ENCODE measurements around the gene WDR70.

WDR70 gene

DNA sequence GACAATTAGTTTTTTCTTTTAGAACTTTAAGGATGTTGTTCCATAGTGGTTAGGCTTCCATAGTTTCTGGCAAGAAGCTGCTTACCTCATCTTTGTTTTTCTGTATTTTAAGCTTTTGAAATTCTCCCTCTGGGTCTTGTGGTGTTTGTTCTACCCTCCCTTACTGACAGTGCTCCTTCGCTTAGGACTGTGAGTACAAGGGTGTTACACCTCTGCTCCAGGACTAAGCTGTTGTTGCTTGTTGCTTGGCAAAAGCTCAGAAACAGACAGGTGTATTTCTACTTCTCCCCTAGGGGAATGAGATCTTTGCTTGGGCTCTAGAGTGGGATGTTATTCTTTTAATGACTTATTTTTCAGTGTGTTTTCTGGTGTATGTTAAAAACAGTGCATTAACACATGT is 225.2 kb downstream of the WDR70 start:
- TF ChIP-seq, protein P1, sequence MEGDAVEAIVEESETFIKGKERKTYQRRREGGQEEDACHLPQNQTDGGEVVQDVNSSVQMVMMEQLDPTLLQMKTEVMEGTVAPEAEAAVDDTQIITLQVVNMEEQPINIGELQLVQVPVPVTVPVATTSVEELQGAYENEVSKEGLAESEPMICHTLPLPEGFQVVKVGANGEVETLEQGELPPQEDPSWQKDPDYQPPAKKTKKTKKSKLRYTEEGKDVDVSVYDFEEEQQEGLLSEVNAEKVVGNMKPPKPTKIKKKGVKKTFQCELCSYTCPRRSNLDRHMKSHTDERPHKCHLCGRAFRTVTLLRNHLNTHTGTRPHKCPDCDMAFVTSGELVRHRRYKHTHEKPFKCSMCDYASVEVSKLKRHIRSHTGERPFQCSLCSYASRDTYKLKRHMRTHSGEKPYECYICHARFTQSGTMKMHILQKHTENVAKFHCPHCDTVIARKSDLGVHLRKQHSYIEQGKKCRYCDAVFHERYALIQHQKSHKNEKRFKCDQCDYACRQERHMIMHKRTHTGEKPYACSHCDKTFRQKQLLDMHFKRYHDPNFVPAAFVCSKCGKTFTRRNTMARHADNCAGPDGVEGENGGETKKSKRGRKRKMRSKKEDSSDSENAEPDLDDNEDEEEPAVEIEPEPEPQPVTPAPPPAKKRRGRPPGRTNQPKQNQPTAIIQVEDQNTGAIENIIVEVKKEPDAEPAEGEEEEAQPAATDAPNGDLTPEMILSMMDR (conservative IDR thresholded peaks at IDR 0.05; ENCODE audit: low read length), result no peak
- no peak for TF ChIP-seq EZH2phosphoT487 (IDR thresholded peaks at IDR 0.05; ENCODE audit: borderline replicate concordance)
- Histone ChIP-seq H3K4me1 (ENCODE audit: insufficient read depth, low read length, poor library complexity, severe bottlenecking) (no peaks in the 10 kb centered on the region), H3K4me2 (ENCODE audit: low read depth, low read length, poor library complexity, severe bottlenecking) (no peak overlapping the region), H3K9me3 (ENCODE audit: insufficient read depth, low read depth, low read length) (peaks cover 9% of the 10 kb centered on the region), H3K9me2 (replicated peaks; ENCODE audit: low read depth, low read length) (no peaks in the 10 kb centered on the region), H2AFZ (ENCODE audit: low read length) (no peak overlapping the region), H3K27me3 (ENCODE audit: insufficient read depth, low read length, poor library complexity, severe bottlenecking) (no peaks in the 10 kb centered on the region), H3K4me3 (ENCODE audit: low read length, poor library complexity, severe bottlenecking) (no peak overlapping the region), H3K79me2 (ENCODE audit: insufficient read depth, low read length) (no peaks in the 10 kb centered on the region; the same call in 1 of the 2 replicates), H3K9ac (ENCODE audit: low read depth, low read length, poor library complexity, severe bottlenecking) (no peak overlapping the region), H4K20me1 (ENCODE audit: insufficient read depth, low read length, poor library complexity, severe bottlenecking) (no peaks in the 10 kb centered on the region), H3K36me3 (ENCODE audit: insufficient read depth, low read length) (peaks cover 14% of the 10 kb centered on the region), H3F3A (ENCODE audit: low read depth) (no peaks in the 10 kb centered on the region; the same call in 1 of the 2 replicates)

DNA sequence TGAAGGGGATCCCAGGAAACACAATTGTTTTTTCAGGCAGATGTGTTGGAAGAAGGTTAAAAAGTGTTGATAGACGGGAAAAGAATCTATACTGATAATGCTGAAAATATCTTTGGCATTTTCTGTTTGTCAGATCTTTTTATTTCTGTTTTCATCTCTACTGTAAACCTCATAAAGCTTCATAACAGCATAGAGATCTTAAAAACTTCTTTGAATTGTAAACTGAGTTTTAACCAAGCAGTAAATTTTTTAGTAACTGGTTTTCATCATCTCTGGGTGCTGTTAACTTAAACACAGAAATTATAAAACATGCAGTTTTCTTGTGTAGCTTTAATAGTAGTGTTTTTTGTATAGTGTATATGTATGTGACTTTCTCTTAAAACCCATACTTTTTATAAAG is 227.0 kb downstream of the WDR70 start:
- Histone ChIP-seq H3F3A (ENCODE audit: low read depth) (no peaks in the 10 kb centered on the region), H4K20me1 (ENCODE audit: insufficient read depth, low read length, poor library complexity, severe bottlenecking) (no peaks in the 10 kb centered on the region), H3K4me3 (ENCODE audit: low read length, poor library complexity, severe bottlenecking) (no peak overlapping the region), H3K79me2 (ENCODE audit: insufficient read depth, low read length) (no peaks in the 10 kb centered on the region; the same call in 1 of the 2 replicates), H3K27me3 (ENCODE audit: insufficient read depth, low read length, poor library complexity, severe bottlenecking) (no peaks in the 10 kb centered on the region), H3K9me2 (replicated peaks; ENCODE audit: low read depth, low read length) (no peaks in the 10 kb centered on the region), H3K4me2 (ENCODE audit: low read depth, low read length, poor library complexity, severe bottlenecking) (no peak overlapping the region), H3K36me3 (ENCODE audit: insufficient read depth, low read length) (peaks cover 13% of the 10 kb centered on the region), H2AFZ (ENCODE audit: low read length) (no peak overlapping the region), H3K9ac (ENCODE audit: low read depth, low read length, poor library complexity, severe bottlenecking) (no peak overlapping the region), H3K4me1 (ENCODE audit: insufficient read depth, low read length, poor library complexity, severe bottlenecking) (no peaks in the 10 kb centered on the region), H3K9me3 (ENCODE audit: insufficient read depth, low read depth, low read length) (peaks cover 2% of the 10 kb centered on the region)
- TF ChIP-seq, protein P1 (conservative IDR thresholded peaks at IDR 0.05; ENCODE audit: low read length), result no peak
- TF ChIP-seq EZH2phosphoT487 (IDR thresholded peaks at IDR 0.05; ENCODE audit: borderline replicate concordance), result no peak

DNA sequence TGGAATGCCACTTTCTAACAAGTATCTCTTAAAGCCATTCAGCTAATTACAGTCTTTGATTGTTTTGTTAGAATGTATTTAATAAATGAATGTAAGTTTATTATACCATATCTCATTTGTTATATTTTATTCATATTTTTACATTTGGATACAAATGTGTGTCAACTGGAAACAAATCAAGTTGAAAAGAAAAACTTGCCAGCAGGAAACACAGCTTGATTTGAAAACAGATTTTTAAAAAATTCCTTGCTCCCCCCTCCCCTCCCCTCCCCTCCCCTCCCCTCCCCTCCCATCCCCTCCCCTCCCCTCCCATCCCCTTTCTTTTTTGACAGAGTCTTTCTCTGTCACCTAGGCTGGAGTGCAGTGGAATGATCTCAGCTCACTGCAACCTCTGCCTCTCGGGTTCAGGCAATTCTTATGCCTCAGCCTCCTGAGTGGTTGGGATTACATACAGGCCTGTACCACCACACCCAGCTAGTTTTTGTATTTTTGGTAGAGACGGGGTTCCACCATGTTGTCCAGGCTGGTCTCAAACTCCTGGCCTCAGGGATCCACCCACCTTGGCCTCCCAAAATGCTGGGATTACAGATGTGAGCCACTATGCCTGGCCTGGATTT is 227.6 kb downstream of the WDR70 start:
- Histone ChIP-seq H3K79me2 (ENCODE audit: insufficient read depth, low read length) (no peaks in the 10 kb centered on the region; the same call in 1 of the 2 replicates), H3K4me1 (ENCODE audit: insufficient read depth, low read length, poor library complexity, severe bottlenecking) (no peaks in the 10 kb centered on the region), H3F3A (ENCODE audit: low read depth) (no peaks in the 10 kb centered on the region), H3K27me3 (ENCODE audit: insufficient read depth, low read length, poor library complexity, severe bottlenecking) (no peaks in the 10 kb centered on the region), H3K9me3 (ENCODE audit: insufficient read depth, low read depth, low read length) (no peaks in the 10 kb centered on the region), H2AFZ (ENCODE audit: low read length) (no peak overlapping the region), H3K36me3 (ENCODE audit: insufficient read depth, low read length) (peaks cover 13% of the 10 kb centered on the region), H3K4me3 (ENCODE audit: low read length, poor library complexity, severe bottlenecking) (no peak overlapping the region), H3K9me2 (replicated peaks; ENCODE audit: low read depth, low read length) (no peaks in the 10 kb centered on the region), H4K20me1 (ENCODE audit: insufficient read depth, low read length, poor library complexity, severe bottlenecking) (no peaks in the 10 kb centered on the region), H3K4me2 (ENCODE audit: low read depth, low read length, poor library complexity, severe bottlenecking) (no peak overlapping the region), H3K9ac (ENCODE audit: low read depth, low read length, poor library complexity, severe bottlenecking) (no peak overlapping the region)
- TF ChIP-seq, protein P1 (conservative IDR thresholded peaks at IDR 0.05; ENCODE audit: low read length), result no peak
- no peak for TF ChIP-seq EZH2phosphoT487 (IDR thresholded peaks at IDR 0.05; ENCODE audit: borderline replicate concordance)

All from Loucy (cell line).